ENCODE results near the gene SH2D3A.

GRCh38 chr19:6773323-6773931, 6.2 kb upstream of the SH2D3A start:
- TF ChIP-seq REST (IDR thresholded peaks at IDR 0.05; ENCODE audit: low read depth) (no peak), CTCF (IDR thresholded peaks at IDR 0.05 in 2 of 3, conservative IDR thresholded peaks at IDR 0.05 in 1 of 3; ENCODE audit: borderline replicate concordance in 1 of 3, insufficient read depth in 1 of 3, low read depth in 2 of 3, low read length in 2 of 3) (no peak), SRF (IDR thresholded peaks at IDR 0.05; ENCODE audit: low read depth) (no peak), CEBPB (IDR thresholded peaks at IDR 0.05; ENCODE audit: low read depth) (no peak), YY1 (IDR thresholded peaks at IDR 0.05; ENCODE audit: extremely low read depth, insufficient replicate concordance, low read depth, low read length) (no peak)
- TF ChIP-seq, protein P1, sequence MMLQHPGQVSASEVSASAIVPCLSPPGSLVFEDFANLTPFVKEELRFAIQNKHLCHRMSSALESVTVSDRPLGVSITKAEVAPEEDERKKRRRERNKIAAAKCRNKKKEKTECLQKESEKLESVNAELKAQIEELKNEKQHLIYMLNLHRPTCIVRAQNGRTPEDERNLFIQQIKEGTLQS (IDR thresholded peaks at IDR 0.05): no peak

Data from HCT116 (cell line).